ENCODE results near the gene RADIL.

DNA sequence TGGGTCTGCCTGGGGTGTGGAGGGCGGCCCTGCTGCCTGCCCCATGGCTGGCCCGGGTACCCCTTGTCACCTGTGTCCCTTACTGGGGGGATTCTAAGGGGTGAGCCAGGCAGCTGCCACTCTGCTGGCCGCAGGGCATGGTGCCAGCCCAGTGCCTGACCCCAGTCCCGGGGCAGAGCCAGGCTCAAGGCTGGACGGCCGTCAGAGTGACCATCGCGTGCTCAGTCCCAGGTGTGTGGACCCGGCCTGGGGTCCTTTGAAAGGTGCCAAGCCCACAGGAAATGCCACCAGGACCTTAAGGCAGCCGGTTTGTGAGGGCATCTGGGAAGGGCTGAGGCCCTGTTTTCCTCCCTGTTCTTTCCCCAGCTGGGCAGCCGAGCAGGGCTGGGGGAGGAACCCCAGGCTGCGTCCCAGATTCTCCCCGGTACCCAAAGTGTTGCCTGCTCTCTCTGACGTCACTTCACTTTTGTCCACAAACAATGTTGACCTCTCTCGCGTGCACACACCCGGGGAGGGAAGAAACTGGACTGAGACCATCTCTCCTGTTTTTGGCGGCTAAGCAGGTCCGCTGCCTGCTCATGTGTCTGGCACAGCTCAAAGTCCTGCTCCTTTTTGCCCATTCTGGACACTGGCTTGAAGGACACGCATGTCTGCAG lies 59.3 kb downstream of the RADIL start:
- TF ChIP-seq, protein P1, sequence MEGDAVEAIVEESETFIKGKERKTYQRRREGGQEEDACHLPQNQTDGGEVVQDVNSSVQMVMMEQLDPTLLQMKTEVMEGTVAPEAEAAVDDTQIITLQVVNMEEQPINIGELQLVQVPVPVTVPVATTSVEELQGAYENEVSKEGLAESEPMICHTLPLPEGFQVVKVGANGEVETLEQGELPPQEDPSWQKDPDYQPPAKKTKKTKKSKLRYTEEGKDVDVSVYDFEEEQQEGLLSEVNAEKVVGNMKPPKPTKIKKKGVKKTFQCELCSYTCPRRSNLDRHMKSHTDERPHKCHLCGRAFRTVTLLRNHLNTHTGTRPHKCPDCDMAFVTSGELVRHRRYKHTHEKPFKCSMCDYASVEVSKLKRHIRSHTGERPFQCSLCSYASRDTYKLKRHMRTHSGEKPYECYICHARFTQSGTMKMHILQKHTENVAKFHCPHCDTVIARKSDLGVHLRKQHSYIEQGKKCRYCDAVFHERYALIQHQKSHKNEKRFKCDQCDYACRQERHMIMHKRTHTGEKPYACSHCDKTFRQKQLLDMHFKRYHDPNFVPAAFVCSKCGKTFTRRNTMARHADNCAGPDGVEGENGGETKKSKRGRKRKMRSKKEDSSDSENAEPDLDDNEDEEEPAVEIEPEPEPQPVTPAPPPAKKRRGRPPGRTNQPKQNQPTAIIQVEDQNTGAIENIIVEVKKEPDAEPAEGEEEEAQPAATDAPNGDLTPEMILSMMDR (IDR thresholded peaks at IDR 0.05; ENCODE audit: low read depth, low read length, poor library complexity, severe bottlenecking), result no peak
- no peak for TF ChIP-seq EZH2phosphoT487 (IDR thresholded peaks at IDR 0.05; ENCODE audit: borderline replicate concordance, low read length)
